GF-D8 (cell line): ENCODE results near the gene MBD3.
"Not testable (repeated sequence)": the region's sequence is repeated elsewhere in the genome, so short reads cannot be mapped to it uniquely, and the experiment has no call there.

Experiments
- DNase-seq: peaks from one replicate; lab custom pipeline; 2025; lab: John Stamatoyannopoulos, UW

Gene MBD3

DNA sequence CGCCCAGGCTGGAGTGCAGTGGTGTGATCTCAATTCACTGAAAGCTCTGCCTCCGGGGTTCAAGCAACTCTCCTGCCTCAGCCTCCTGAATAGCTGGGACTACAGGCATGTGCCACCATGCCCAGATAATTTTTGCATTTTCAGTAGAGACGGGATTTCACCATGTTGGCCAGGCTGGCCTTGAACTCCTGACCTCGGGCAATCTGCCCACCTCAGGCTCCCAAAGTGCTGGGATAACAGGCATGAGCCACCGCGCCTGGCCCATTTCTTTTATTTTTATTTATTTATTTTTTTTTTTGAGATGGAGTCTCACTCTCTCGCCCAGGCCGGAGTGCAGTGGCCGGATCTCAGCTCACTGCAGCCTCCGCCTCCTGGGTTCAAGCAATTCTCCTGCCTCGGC, 52.9 kb downstream of the MBD3 start:
- not testable (repeated sequence) for DNase-seq

DNA sequence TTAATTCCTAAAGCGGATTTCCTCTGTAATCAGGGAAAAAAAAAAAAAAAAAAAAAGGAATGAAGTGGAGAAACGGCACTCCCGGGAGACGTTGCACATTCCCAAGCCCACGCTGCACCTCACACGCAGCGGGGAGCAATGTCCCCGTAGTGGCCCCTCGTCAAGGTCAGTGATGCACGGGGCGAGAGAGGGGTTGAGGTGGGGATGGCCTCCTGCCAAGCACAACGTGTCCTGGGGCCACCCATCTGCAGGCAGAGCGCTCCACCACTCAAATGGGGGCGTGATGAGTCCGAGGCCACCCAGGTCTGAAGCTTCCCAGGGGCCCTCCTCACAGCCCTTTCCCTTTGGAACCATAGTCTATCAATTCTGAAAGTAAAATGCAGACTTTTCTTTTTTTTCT, 53.7 kb downstream of the MBD3 start:
- no peak for DNase-seq

DNA sequence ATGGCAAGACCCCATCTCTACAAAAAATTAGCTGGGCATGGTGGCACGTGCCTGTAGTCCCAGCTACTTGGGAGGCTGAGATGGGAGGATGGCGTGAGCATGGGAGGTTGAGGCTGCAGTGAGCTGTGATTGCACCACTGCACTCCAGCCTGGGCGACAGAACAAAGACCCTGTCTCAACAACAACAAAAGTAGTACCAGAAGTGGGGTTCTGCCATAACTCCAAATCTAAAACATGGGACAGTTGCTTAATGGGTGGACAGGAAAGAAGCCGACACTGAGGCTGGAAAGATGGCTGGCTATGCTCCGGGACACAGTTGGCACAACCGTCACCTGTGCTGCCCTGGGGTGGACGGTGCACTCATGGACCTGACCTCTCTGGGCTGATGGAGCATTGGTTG, 57.0 kb downstream of the MBD3 start:
- DNase-seq: not testable (repeated sequence)

DNA sequence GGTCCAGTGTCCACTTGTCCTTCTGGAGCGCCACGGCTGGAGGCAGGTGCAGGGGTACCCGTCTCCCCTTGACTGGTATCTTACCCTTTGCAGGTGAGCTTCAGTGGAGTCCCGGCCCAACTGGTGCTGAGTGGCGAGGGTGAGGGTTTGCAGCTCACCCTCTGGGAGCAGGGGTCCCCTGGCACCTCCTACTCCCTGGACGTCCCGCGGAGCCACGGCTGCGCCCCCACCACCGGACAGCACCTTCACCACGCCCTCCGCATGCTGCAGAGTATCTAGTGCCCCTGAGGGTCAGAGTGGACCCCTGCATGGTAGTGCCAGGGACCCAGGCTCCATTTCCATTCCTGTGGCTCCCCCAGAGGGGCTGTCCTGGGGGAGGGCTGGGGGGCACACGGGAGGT, 57.7 kb downstream of the MBD3 start:
- DNase-seq: no peak

DNA sequence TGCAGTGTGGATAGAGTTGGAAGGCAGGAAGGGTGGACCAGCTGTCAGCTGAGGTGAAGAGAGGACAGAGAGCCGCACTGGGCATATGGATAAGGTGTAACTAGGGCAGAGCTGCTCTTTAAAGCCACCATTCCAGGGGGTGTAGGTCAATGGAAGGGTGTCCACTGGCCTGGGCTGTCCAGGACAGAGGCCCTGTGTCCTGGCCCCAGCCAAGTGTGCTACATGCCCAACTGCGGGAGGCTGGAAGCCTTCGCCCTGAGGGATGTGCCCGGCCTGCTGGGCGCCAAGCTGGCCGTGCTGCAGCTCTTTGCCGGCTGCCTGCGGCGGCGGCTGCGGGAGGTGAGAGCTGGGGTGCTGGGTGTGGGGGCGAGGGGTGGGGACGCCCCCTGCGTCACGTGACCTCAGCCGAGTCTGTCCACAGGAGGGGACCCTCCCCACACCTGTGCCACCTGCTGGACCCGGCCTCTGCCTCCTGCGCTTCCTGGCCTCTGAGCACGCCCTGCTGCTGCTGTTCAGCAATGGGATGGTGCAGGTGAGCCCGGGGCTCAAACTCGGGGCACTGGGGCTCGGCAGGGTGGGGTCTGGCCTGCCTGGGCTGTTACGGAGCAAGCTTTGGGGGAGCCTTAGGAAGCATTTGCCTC, 59.0 kb downstream of the MBD3 start:
- no peak for DNase-seq

DNA sequence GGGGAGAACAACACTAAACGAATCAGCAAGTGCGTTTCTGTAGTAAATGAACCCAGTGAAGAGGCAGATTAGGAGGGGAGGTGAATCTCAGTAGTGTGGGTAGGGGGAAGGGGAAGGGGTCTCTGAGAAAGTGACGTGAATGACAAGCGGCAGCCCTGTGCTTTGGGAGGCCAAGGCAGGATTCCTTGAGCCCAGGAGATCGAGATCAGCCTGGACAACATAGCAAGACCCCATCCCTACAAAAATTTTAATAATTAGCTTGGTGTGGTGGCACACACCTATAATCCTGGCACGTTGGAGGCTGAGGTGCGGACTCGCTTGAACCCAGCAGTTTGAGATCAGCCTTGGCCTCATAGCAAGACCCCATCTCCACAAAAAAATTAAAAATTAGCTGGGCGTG, 60.7 kb downstream of the MBD3 start:
- no peak for DNase-seq

DNA sequence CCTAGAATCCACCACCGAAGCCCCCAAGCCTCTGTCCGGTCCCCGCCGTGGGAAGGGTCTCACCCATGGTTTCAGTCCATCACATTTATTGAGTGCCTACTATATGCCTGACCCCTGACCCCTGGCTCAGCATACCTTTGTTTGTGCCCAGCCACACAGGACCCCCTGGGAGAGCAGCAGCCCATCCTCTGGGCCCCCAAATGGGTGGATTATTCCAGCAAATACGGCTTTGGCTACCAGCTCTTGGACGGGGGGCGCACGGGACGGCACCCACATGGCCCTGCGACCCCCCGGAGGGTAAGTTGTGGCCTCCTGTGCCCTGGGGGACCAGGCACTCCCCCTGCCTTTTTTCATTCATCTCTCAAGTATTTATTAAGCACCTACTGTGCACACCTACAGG, 61.1 kb downstream of the MBD3 start:
- DNase-seq: no peak

DNA sequence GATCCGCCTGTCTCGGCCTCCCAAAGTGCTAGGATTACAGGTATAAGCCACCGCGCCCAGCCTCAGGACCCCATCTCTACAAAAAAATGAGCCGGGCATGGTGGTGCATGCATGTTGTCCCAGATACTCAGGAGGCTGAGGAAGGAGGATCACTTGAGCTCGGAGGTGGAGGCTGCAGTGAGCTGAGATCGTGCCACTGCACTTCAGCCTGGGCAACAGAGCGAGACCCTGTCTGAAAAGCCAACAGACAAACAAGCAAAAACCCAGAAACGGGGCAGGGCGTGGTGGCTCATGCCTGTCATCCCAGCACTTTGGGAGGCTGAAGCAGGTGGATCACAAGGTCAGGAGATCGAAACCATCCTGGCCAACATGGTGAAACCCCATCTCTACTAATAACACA, 61.8 kb downstream of the MBD3 start:
- not testable (repeated sequence) for DNase-seq

DNA sequence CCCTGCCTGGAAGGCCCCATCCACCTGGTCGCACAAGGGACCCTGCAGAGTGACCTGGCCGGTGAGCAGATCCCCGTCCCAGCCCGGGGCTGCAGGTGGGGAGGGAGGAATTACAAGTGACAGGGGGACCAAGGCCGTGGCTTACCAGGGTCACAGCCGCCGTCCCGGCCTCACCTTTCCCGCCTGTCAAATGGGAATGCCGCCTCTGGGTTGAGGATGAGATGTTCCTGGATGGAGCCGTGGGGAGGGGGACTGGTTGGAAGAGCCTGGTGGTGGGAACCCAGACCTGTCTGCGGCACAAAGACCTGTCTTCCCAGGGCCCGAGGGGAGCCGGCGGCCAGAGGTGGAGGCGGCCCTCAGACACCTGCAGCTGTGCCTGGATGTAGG, 63.2 kb downstream of the MBD3 start:
- no peak for DNase-seq

DNA sequence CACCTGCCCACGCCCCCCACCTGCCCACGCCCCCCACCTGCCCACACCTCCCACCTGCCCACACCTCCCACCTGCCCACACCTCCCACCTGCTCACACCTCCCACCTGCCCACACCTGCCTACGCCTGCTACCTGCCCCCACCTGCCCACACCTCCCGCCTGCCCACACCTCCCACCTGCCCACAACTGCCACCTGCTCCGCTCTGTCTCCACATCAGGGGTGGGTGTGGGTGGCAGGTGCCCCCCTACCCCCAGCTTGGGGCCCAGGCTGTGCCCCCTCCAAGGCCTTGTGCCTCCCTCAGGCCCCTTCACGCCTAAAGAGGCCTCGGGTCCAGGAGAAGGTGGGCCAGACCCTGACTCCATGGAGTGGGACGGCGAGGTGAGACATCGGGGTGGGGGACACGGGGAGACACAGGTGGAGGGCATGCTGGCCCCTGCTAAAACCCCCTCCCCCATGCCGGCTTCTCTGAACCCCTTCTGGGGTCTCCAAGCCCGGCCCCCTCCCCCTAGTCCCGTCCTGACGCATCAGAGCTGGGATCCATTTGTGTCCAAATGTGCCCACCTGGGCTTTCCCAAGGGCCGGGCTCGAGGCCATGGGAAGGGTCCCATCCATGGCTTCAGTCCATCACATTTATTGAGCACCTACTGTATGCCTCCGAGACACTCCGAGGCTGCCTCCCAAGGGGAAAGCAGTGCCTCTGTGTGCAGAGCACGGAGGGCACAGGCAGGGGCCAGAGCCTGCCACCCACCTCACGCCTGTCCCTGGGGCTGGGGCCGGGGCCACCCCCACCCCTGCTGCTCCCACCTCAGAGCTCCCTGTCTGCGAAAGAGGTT, 63.9 kb downstream of the MBD3 start:
- no peak for DNase-seq

DNA sequence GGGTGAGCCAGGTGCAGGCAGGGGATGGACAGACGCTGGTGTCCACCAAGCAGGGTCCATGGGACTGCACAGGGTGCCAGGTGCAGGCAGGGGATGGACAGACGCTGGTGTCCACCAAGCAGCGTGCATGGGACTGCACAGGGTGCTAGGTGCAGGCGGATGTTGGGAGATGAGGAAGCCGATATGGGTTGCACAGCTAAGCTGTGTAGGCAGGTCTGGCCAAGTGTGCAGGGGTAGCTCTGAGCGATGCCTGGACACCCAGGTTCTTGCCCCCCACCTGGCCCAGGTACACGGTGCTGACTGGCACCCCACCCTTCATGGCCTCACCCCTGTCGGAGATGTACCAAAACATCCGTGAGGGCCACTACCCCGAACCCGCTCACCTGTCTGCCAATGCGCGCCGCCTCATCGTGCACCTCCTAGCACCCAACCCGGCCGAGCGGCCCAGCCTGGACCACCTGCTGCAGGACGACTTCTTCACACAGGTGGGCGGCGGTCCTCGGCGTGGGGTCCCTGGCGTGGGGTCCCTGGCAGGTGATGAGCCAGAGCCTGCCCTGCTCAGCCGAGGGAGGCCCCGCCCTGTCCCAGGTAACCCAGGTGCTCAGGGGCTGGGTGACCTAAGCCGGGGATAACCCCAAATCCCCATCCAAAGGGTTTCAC, 64.9 kb downstream of the MBD3 start:
- DNase-seq: no peak

DNA sequence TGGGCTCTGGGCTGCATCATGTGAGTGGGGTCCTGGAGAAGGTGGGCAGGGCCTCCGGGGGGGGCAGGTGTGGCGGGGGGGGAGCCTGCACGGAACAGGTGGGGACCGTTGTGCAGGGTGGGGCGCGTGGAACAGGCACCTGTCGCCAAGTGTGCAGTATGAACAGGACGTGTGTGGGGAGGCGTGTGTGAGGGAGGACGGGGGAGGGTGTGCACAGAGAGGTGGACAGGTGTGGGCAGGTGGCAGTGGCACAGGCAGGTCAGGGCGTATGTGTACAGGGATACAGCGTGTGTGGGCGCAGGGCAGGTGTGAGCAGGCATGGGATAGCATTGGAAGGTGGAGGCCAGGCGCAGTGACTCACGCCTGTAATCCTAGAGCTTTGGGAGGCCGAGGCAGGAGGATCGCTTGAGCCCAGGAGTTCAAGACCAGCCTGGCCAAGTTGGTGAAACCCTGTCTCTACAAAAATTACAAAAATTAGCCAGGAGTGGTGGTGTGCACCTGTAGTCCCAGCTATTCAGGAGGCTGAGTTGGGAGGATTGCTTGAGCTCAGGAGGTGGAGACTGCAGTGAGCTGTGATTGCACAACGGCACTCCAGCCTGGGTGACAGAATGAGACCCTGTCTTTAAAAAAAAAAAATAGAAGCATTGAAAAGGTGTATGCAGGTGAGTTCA, 65.6 kb downstream of the MBD3 start:
- no peak for DNase-seq

DNA sequence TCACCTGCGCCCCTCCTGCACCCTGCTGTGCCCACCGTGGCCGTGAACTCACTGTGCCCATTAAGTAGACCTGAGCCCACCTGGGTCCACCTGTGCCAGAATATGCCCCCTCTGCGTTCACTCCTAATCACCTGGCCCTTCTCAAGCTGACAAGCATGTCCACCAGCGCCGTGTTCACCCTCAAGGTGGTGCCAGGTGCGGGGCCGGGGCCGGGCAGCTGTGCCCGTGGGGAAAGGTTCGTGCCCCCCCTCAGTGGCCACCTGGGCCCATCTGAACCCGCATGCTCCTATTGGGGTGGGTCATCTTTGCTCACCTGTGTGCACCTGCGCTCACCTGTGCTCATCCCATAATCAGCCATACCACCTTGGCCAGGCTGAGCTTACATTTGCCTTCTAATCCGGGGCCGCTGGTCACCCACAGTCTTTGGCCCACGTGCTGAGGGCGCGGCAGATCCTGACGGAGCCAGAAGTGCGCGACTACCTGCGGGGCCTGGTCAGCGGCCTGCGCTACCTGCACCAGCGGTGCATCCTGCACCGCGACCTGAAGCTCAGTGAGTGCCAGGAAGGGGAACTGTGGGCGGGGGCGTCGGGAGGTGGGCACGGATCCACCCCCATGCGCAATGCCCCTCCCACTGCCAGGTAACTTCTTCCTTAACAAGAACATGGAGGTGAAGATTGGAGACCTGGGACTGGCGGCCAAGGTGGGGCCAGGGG, 66.4 kb downstream of the MBD3 start:
- DNase-seq: no peak

DNA sequence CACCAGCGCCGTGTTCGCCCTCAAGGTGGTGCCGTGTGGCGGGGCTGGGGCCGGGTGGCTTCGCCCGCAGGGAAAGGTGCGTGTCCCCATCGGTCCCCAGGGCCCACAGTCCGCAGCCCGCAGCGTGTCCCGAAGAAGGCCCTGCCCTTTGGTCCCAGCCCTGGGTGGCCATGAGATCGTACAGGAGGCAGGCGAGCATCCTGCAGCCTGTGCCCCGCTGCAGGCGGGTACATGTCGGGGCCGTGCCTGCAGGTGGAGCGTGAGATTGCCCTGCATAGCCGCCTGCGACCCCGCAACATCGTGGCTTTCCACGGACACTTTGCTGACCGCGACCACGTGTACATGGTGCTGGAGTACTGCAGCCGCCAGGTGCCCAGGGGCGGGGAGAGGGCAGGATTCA, 67.3 kb downstream of the MBD3 start:
- no peak for DNase-seq

DNA sequence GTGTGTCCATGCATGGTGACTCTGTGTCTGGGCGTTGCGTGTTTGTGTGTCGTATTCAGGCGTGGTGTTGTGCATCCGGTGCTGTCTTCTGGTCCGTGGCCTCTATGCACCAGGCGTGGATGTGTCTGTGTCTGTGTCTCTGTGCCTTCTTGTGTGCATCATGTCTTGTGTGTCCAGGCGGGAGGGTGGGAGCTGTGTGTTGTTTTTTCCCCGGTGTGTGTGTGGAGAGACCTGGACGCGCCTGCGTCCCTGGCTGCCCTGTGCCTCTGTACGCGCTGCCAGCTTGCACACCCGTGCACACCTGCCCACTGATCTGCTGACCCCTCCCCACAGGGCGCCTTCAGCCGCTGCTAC, 67.7 kb downstream of the MBD3 start:
- DNase-seq: no peak

DNA sequence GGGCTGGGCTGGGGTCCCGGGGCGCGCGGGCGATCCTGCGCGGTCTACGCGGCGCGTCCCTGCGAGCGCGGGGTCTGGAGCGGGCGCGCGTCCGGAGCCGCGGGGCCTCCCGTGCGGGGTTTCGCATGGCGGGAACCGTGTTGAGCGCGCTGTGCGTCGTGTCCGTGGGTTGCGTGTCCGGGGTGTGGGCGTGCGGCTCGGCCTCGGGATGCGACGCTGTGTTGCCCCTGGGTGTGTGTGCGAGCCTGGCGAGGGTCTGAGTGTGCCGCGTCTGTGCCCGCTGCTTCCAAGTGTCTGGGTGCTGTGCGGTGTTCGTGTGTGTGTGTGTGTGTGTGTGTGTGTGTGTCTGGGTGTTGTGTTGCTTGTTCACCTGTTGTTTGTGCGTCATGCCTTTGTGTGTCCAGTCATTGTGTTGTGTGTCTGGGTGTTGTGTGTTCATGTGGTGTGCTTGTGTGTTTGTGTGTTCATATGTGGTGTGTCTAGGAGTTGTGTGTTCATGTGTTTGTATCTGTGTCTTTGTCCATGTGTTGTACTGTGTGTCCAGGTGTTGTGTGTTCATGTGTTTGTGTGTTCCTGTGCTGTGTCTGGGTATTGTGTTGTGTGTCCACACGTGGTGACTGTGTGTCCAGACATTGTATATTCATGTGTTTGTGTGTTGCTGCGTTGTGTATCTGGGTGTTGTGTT, 68.2 kb downstream of the MBD3 start:
- no peak for DNase-seq
